ENCODE results near the gene DNAH2. TPM values are rescaled to one million over a fixed set of nuclear protein-coding genes. Genes with fewer than 3 reads are reported as not detected.

Gene DNAH2
- total and polyA plus RNA-seq, 2 experiments from 2014 or later, result 0.77 to 2.1 TPM

DNA sequence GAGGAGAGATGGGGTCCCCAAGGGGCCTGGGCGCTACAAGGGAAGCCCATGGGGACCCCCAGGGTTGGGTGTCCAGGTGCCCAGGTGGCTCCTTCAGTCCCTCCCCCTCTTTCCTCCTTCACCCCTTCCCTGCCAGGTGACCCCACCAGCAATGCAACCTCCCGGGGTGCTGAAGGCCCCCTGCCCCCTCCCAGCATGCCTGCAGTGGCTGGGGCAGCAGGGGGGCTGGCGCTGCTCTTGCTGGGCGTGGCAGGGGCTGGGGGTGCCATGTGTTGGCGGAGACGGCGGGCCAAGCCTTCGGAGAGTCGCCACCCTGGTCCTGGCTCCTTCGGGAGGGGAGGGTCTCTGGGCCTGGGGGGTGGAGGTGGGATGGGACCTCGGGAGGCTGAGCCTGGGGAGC, 8.5 kb upstream of the DNAH2 start:
- H3K27ac ChIP-seq, result no peak overlapping the region
- TF ChIP-seq EZH2phosphoT487 (IDR thresholded peaks at IDR 0.05; ENCODE audit: low read depth, severe bottlenecking, unreplicated experiment) (no peak), EZH2 (IDR thresholded peaks at IDR 0.05; ENCODE audit: borderline replicate concordance) (no peak)
- TF ChIP-seq, protein P1, sequence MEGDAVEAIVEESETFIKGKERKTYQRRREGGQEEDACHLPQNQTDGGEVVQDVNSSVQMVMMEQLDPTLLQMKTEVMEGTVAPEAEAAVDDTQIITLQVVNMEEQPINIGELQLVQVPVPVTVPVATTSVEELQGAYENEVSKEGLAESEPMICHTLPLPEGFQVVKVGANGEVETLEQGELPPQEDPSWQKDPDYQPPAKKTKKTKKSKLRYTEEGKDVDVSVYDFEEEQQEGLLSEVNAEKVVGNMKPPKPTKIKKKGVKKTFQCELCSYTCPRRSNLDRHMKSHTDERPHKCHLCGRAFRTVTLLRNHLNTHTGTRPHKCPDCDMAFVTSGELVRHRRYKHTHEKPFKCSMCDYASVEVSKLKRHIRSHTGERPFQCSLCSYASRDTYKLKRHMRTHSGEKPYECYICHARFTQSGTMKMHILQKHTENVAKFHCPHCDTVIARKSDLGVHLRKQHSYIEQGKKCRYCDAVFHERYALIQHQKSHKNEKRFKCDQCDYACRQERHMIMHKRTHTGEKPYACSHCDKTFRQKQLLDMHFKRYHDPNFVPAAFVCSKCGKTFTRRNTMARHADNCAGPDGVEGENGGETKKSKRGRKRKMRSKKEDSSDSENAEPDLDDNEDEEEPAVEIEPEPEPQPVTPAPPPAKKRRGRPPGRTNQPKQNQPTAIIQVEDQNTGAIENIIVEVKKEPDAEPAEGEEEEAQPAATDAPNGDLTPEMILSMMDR (IDR thresholded peaks at IDR 0.05; ENCODE audit: poor library complexity), result no peak
- H3K9me2 ChIP-seq (replicated peaks; ENCODE audit: insufficient read depth), result no peaks in the 10 kb centered on the region
- H3K79me2 ChIP-seq, result peaks cover 6% of the 10 kb centered on the region
- H4K20me1 ChIP-seq (ENCODE audit: insufficient read depth, poor library complexity, severe bottlenecking), result no peaks in the 10 kb centered on the region
- H3K27me3 ChIP-seq, result peaks cover 31% of the 10 kb centered on the region
- no peaks in the 10 kb centered on the region for H3K9me3 ChIP-seq (ENCODE audit: low read depth)
- no peak overlapping the region for H3K4me3 ChIP-seq
- 100% methylated on average over 2 of the region's 11 CpGs for WGBS (ENCODE audit: low lambda C conversion rate, missing lambda C conversion rate)
- H2AFZ ChIP-seq, result no peak overlapping the region
- DNase-seq (ENCODE audit: low spot score), result no peak
- H3K4me1 ChIP-seq (ENCODE audit: insufficient read depth), result peaks cover 17% of the 10 kb centered on the region
- no peaks in the 10 kb centered on the region for H3K36me3 ChIP-seq (replicated peaks; ENCODE audit: insufficient read depth, low read depth)
- no peak overlapping the region for H3K4me2 ChIP-seq

DNA sequence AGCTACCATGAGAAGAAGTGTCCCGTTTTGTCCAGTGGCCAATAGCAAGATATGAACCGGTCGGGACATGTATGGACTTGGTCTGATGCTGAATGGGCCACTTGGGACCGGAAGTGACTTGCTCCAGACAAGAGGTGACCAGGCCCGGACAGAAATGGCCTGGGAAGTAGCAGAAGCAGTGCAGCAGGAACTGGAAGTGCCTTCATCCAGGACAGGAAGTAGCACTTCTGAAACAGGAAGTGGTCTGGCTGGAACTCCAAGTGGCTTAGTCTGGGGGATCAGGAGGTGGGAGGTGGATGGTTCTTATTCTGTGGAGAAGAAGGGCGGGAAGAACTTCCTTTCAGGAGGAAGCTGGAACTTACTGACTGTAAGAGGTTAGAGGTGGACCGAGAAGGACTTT, 7.2 kb upstream of the DNAH2 start:
- no peak overlapping the region for H2AFZ ChIP-seq
- H3K79me2 ChIP-seq, result peaks cover 6% of the 10 kb centered on the region
- H3K4me1 ChIP-seq (ENCODE audit: insufficient read depth), result peaks cover 9% of the 10 kb centered on the region
- peaks cover 31% of the 10 kb centered on the region for H3K27me3 ChIP-seq
- H3K9me3 ChIP-seq (ENCODE audit: low read depth), result no peaks in the 10 kb centered on the region
- H4K20me1 ChIP-seq (ENCODE audit: insufficient read depth, poor library complexity, severe bottlenecking), result no peaks in the 10 kb centered on the region
- WGBS (ENCODE audit: low lambda C conversion rate, missing lambda C conversion rate), result 86% methylated on average over 7 of the region's 7 CpGs
- no peak overlapping the region for H3K4me3 ChIP-seq
- no peaks in the 10 kb centered on the region for H3K36me3 ChIP-seq (replicated peaks; ENCODE audit: insufficient read depth, low read depth)
- H3K27ac ChIP-seq, result no peak overlapping the region
- peak; percentile 1 for DNase-seq (ENCODE audit: low spot score)
- TF ChIP-seq EZH2phosphoT487 (IDR thresholded peaks at IDR 0.05; ENCODE audit: low read depth, severe bottlenecking, unreplicated experiment) (no peak), EZH2 (IDR thresholded peaks at IDR 0.05; ENCODE audit: borderline replicate concordance) (no peak)
- TF ChIP-seq, protein P1 (IDR thresholded peaks at IDR 0.05; ENCODE audit: poor library complexity), result no peak
- no peaks in the 10 kb centered on the region for H3K9me2 ChIP-seq (replicated peaks; ENCODE audit: insufficient read depth)
- H3K4me2 ChIP-seq, result no peak overlapping the region

DNA sequence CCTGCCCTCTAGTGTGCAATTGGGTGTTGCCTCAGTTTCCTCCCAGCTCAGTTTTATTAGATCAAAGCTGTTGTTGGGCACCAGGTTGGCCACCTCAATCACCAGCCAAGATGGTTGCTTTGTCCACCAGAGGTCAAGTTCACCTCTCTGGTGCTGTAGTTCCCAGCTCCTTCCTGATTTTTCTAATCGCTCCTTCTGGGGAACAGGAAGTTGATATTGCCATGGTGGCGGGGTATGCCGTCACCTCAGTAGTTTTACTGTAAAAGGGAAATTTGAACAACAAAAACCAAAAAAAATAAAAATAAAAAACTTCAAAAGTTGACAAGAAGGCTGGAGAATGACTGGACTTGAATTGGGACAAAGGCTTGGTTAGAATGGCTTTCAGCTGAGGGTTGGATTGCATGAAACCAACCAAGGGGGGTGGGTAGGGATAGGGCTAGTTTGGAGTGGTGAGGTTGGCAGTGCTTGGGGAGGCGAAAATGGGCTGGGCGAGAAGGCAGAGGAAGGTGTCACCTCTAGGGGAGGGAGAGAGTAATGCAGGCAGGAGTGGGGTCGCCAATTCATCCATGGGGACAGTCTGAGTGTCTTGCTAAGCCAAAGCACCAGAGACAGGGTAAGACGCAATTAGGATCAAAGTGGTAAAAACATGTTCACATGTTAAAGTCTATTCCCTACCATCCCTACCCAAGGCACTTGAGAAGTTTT, 6.3 kb upstream of the DNAH2 start:
- Histone ChIP-seq H3K4me2 (no peak overlapping the region), H3K9me3 (ENCODE audit: low read depth) (no peaks in the 10 kb centered on the region), H3K4me1 (ENCODE audit: insufficient read depth) (peaks cover 3% of the 10 kb centered on the region), H3K27ac (no peak overlapping the region), H3K79me2 (peaks cover 2% of the 10 kb centered on the region), H3K9me2 (replicated peaks; ENCODE audit: insufficient read depth) (no peaks in the 10 kb centered on the region), H3K27me3 (peaks cover 25% of the 10 kb centered on the region), H2AFZ (no peak overlapping the region), H3K4me3 (no peak overlapping the region), H3K36me3 (replicated peaks; ENCODE audit: insufficient read depth, low read depth) (no peaks in the 10 kb centered on the region), H4K20me1 (ENCODE audit: insufficient read depth, poor library complexity, severe bottlenecking) (no peaks in the 10 kb centered on the region)
- DNase-seq (ENCODE audit: low spot score), result peak; percentile 3
- WGBS (ENCODE audit: low lambda C conversion rate, missing lambda C conversion rate), result 83% methylated on average over 7 of the region's 7 CpGs
- TF ChIP-seq, protein P1 (IDR thresholded peaks at IDR 0.05; ENCODE audit: poor library complexity), result no peak
- no peak for TF ChIP-seq EZH2phosphoT487 (IDR thresholded peaks at IDR 0.05; ENCODE audit: low read depth, severe bottlenecking, unreplicated experiment)
- no peak for TF ChIP-seq EZH2 (IDR thresholded peaks at IDR 0.05; ENCODE audit: borderline replicate concordance)

All from hepatocyte (in vitro differentiated cells).